Ishikawa (cell line): ENCODE results near the gene VAV3.

ENCODE experiments used
- CEBPB ChIP-seq: IDR thresholded peaks from 2 replicates; pipeline ENCODE4 v1.6.1; 2012
- EP300 ChIP-seq: IDR thresholded peaks from 2 replicates; pipeline ENCODE4 v1.6.1; 2012; ENCODE audit warnings: borderline replicate concordance
- FOXM1 ChIP-seq: IDR thresholded peaks from 2 replicates; pipeline ENCODE4 v1.6.1; 2012; ENCODE audit warnings: low read depth, borderline replicate concordance

DNA sequence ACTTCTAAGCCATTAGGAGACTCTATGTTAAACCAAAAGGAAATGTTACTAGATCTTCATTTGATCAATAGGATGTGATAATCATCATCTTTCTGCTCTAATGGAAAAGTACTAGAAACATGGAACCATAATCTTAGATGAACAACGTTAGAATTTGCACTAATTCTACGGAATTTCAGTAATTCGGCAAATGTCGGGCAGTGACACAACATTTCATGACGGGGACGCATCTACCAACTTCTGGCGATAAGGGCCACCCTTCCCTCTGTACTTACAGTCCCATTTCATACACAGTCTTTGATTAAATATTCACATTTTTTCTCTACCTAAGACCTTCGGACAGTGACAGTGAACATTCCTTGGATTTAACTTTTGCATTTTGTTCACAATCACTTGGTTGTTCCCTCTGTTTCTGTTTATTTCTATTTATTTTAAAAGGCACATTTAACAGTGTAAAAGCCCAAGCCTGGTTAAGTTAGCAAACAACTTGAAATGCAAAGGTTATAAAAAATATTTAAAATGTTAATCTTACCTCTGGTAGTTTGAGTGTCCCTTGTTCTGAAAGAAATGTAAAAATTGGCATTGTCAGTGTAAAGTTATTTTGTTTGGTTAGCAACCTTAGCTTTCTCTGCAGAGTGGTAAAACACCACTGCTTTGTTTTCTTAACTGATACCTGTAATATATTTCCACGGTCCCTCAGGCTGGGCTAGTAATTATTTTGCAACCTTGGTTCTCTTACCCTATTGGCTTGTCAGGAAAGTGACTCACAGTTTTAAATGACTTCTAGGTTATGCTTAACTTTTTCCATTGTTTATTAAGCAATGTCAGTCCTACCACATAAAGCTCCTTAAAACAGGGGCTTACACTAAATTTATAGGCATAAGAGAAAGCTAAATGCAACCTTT lies 276.9 kb downstream of the VAV3 start:
- no peak for TF ChIP-seq FOXM1
- peak; percentile 63 for TF ChIP-seq CEBPB
- no peak for TF ChIP-seq EP300
